Activated T-cell treated with anti-CD3 and anti-CD28 coated beads for 1 hour (primary cell): ENCODE measurements around the gene CACNG3.
"Not testable (repeated sequence)": the region's sequence is repeated elsewhere in the genome, so short reads cannot be mapped to it uniquely, and the experiment has no call there.

Experiments used
- DNase-seq: peaks from one replicate; pipeline ENCODE4 v3.0.0-alpha.2; 2020; ENCODE audit warnings: low read depth

The CACNG3 gene

DNA sequence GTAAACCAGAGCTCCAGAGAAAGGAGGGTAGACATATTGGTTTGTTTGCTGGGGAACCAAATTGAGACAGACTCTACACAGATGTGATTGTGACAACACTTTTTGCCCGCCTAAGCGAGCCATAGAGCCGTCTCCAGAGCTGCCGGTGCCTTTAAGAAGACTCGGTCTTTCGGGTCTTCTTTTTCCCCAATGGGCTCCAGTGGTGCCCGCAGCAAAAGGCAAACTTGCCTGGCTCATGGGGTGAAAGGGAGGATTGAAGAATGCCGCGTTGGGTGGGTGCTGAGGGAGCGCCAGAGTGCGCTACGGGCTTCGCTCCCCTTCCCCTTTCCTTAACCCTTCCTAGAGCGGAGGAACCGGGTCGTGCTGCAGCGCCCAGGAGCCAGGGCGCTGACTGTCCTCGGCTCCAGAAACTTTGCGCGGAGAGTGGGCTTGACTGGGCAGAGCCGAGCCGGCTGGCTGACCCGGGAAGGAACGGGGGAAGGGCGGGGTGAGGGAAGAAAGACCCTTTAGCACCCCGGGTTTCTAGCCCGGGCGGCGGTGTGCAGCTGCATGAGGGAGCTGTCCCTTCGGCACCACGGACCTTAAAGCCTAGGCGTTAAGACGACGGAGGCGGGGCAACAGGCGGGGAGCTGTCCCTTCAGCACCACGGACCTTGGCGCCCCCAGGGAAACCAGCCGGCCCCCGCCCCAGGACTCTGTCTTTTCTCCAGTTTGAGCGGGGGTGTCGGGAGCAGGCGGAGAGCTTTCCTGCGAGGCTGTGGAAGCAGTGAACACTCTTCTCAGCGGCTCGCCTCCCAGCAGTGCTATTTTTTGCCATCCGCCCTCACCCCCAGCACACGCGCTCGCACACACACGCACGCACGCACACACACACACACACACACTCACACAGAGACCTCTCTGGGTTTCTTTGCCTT, at the start of gene CACNG3:
Gene CACNG3, plus strand, starts transcription at position 880 of the 916 bp plus-strand sequence. CDS start 420 bp downstream, outside the sequence.
- peak; percentile 12 for DNase-seq

DNA sequence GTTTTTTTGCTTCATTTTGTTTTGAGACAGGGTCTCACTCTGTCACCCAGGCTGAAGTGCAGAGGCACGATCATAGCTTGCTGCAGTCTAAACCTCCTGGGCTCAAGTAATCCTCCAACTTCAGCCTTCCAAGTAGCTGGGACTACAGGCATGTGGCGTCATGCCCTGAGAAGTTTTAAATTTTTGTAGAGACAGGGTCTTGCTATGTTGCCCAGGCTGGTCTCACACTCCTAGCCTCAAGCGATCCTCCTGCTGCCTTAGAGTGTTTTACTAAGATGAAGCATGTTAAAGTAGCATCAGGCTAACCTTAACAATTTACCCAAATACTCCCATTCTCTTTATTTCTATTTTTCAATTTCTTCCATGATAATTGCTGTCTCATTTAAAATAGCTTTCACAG, 49.2 kb upstream of the CACNG3 start:
- DNase-seq, result no peak

DNA sequence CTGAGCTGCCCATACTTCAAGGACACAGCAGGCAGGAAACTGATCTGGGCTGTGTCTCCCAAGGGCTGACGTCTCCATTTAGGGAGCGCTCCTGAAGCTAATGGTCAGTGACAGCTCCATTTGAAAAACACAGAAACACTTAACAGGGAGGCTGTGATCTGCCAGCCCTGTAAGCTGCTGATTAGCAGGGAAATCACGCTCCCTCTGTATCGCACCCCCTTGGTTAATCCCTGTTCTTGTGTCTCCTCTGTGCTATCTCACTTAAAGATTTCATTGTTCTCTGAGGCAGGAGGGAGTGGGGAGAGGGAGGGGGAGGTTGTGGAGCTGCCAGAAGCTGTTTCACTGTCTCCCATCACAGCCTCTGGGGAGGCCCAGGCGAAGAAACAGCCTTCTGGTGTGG, 47.4 kb upstream of the CACNG3 start:
- no peak for DNase-seq

GRCh38 chr16:24214992-24215391, 41.1 kb upstream of the CACNG3 start:
- DNase-seq, result no peak

DNA sequence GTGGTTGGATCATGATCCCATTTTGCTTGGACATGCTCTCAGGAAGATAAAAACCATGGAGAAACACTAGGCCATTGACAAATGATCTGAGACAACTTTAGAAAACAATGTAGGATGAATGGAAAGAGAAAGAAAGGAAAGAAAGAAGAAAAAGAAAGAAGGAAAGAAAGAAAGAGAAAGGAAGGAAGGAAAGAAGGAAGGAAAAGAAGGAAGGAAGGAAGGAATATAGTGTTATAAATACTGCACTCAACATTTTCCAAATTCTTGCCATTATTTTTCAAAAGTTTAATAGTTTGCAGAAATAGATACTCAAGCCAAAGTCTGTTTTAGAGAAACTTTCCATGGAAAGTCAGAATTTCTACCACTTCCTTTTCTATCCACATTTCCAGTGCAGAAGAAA, 39.2 kb upstream of the CACNG3 start:
- no peak for DNase-seq

DNA sequence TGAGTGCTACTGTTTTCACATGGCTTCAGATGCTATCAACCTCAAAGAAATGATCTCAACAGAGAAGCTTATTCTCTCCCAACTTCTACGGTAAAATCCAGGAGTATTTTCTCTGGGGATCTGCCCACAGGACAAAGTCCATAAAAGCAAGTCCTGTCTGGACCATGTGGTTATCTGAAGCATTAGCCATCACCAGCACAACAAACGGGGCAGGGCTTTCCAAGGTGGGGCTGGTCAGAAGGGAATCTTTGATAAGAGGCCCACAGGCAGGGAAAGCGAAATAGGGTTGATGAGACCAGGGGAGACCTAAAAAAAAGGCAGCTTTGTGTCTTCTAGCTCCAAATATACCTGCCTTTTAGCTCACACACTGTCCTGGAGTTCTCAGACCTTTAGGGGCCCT, 38.7 kb upstream of the CACNG3 start:
- DNase-seq, result no peak

DNA sequence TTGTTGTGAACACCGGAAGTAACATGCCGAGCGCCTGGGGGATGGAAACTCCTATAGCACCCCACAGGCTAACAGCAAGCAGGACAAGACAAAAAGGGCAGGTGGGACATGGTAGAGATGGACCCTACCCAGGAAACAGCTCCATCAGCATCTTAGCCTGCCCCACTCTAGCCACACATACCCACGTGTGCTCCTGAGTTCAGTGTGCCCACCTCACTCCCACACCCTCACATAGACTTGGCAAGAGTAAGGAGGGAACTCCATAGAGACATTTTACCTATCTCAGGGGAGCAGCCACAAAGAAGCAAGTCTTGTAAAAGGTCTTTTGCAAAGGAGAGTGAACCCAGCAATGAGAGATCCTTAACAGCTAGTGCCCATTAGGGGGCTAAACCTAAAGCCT, 37.8 kb upstream of the CACNG3 start:
- no peak for DNase-seq

DNA sequence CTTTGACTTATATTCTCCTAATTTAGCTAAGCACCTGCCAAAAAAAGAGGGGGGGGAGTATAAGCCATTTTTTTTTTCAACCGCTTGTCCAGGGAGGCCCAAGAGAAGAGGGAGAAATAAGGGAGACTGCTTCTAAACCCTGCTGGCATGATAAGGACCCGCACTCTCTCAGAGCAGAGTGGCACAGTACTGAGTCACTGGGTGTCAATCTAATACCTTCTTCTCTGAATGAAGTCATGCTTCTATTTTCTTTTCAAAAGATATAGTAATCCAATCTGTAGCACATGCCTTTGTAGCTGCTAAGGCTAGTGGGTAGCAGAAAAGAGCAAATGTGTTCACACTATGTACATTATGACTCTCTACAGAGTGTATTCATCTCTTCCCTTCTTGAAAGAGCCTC, 34.9 kb upstream of the CACNG3 start:
- DNase-seq, result no peak

GRCh38 chr16:24228514-24228913, 27.6 kb upstream of the CACNG3 start:
- DNase-seq, result no peak

GRCh38 chr16:24232936-24233335, 23.2 kb upstream of the CACNG3 start:
- DNase-seq, result no peak

DNA sequence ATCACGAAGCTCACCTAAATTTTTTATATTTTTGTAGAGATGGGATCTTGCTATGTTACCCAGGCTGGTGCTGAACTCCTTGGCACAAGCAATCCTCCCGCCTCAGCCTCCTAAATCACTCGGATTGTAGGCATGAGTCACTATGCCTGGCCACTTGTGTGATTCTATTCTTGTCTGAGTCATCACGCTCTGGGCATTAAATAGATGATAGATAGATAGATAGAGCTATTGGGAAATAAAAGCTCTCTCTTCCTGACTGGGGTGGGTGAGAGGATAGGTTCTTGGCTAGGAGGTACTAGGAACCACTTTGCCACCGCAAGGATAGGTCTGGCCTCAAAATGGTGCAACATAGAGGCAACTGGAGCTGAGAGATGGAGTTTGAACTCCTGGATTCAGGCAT, 21.4 kb upstream of the CACNG3 start:
- DNase-seq, result no peak

GRCh38 chr16:24235806-24236205, 20.3 kb upstream of the CACNG3 start:
- DNase-seq, result no peak

DNA sequence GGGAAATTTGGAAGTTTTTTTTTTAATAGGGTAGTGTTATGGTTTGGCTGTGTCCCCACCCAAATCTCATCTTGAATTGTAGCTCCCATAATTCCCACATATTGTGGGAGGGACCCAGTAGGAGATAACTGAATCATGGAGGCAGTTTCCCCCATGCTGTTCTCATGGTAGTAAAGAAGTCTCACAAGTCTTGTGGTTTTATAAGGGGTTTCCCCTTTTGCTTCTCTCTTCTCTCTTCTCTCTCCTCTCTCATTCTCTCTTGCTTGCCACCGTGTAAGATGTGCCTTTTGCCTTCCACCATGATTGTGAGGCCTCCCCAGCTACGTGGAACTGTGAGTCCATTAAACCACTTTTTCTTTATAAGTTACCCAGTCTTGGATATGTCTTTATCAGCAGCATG, 17.3 kb upstream of the CACNG3 start:
- not testable (repeated sequence) for DNase-seq

GRCh38 chr16:24246911-24247607, 9.1 kb upstream of the CACNG3 start:
- no peak for DNase-seq

- peak; percentile 7 for DNase-seq
Observed at GRCh38 chr16:24253192-24253591, 2.9 kb upstream of the CACNG3 start.

- DNase-seq, result no peak
Observed at GRCh38 chr16:24257958-24258357, 1.8 kb downstream of the CACNG3 start.

DNA sequence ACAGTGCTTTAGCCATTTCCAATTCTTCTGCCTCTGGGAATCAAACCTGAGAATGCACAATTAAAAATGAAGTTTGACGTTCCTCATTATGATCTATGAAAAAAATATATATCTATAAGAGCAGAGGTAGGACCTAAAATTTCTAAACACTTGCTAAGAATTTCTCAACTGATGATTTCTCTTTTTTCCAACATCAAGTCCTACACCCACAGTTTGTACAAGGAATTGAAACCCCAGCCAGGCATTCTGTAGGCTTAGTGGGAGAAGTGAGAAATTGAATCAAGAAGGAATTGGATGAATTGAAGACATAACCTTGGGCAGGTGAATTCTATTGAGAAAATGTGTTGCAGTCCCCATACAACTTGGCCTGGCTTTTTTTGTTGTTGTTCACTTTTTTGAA, 2.7 kb downstream of the CACNG3 start:
- no peak for DNase-seq

- no peak for DNase-seq
Observed at GRCh38 chr16:24262816-24263215, 6.7 kb downstream of the CACNG3 start.

- DNase-seq, result no peak
Observed at GRCh38 chr16:24270721-24271442, 14.7 kb downstream of the CACNG3 start.

DNA sequence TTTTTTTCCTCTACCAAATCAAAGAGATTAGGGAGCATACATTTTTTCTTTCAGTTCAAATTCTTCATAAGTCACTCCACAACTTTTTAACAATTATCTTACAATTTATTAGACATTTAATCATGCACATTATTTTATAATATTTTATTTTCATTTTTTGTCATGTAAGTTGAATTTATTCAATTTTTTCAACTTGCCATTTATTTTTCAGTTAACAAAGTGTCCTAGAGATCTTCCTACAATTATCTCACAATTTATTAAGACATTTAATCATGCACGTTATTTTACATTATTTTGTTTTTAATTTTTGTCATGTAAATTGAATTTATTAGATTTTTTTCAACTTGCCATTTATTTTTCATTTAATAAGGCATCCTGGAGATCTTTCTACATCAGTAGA, 16.2 kb downstream of the CACNG3 start:
- no peak for DNase-seq

DNA sequence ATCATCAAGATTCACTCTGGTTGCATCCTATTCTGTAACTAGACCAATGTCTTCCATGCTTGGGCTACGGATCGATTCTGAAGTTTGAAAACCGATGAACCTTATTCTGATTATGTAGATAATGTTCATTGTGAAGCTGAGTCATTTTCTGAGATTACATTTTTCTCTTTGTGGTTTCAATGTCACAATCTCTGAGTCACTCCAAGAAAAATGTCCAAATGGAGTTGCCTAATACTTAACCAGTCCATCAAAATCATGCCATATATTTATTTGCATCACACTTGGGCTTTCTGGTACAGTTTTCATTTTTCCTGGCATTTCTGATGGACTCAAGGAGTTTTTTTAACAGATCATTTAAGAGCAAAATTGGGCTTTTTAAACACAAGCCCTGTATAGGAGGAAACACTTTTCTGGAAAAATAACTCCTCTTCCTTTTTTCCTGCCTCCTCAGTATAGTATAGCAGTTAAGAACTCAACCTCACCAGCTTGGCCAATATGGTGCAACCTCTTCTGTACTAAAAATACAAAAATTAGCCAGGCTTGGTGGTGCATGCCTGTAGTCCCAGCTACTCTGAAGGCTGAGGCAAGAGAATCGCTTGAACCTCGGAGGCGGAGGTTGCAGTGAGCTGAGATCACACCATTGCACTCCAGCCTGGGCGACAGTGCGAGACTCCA, 17.5 kb downstream of the CACNG3 start:
- no peak for DNase-seq

DNA sequence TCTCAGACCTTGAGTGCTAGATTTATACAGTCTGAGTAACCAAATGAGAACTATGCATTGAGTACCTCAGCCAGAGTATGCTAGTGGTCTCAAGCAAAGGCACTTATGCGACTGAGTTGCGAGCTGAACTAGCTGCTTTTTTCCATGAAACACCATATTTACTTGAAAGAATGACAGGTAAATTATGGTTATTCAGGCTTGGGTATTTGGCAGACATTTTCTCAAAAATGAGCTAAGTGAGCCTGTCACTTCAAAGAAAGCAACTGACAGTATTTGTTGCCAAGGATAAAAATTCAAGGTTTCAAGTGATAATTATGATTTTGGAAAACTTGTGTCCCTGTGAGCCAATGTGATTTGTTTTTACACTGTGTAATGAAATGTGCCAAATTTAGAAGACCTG, 19.3 kb downstream of the CACNG3 start:
- DNase-seq, result no peak
